ENCODE measurements around the gene CDHR2.

DNA sequence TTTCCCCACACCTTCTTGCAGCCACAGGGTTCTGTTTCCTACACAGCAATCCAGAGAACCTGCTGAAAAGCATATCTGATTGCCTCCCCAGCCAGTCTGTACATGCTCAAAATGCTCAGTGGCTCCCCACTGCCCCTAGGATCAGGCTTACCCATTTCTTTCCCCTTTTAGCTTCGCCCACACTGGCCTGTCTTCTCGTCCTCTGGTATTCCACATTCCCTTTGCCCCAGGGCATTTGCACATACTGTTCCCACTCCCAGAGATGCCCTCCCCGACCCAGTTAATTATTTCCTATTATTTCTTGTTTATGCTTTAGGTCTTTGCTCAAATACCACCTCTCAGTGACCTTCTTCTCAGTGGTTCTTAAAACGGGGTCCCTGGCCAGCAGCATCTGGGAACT lies 91.5 kb downstream of the CDHR2 start:
- TF ChIP-seq, protein P1, sequence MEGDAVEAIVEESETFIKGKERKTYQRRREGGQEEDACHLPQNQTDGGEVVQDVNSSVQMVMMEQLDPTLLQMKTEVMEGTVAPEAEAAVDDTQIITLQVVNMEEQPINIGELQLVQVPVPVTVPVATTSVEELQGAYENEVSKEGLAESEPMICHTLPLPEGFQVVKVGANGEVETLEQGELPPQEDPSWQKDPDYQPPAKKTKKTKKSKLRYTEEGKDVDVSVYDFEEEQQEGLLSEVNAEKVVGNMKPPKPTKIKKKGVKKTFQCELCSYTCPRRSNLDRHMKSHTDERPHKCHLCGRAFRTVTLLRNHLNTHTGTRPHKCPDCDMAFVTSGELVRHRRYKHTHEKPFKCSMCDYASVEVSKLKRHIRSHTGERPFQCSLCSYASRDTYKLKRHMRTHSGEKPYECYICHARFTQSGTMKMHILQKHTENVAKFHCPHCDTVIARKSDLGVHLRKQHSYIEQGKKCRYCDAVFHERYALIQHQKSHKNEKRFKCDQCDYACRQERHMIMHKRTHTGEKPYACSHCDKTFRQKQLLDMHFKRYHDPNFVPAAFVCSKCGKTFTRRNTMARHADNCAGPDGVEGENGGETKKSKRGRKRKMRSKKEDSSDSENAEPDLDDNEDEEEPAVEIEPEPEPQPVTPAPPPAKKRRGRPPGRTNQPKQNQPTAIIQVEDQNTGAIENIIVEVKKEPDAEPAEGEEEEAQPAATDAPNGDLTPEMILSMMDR (IDR thresholded peaks at IDR 0.05) = no peak
- no peak for TF ChIP-seq POLR2A (IDR thresholded peaks at IDR 0.05)

Data from heart left ventricle (tissue), 13 donors.